GM21447 (cell line): ENCODE data around the gene SLC9B2.
A peak's percentile ranks its signal among the peaks of the same experiment; 100 is the strongest.

Experiments
- ATAC-seq: cut with Tn5 transposase; IDR thresholded peaks from one replicate; pipeline ENCODE4 v1.9.1; 2021; ENCODE audit not compliant: unreplicated experiment

Gene SLC9B2

GRCh38 chr4:103076747-103077347 is at the start of gene SLC9B2:
TSS of gene SLC9B2 (minus strand) at chr4:103076761. CDS start at chr4:103067550, 9,211 bp downstream.
- peak; percentile 45 for ATAC-seq

DNA sequence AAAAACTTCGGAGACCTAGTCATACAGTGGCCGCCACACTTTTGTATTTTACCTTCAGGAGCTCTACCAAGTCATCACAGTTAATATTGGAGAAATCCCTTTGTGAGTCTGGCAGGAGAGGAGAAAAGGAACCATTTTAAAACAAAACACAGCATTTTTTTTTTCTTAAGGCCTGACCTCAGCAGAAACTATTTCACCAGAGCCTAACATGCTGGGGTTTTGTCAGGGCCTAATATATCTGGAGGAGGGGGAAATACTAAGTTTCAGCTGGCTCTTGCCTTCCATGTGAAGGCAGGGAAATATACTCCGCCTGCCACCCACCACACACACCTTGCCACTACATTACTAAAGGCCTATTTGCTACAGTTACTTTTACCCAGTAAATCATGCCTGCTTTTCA is 49.6 kb upstream of the SLC9B2 start:
- ATAC-seq = no peak

GRCh38 chr4:103123114-103123513 is 46.6 kb upstream of the SLC9B2 start:
- no peak for ATAC-seq

- no peak for ATAC-seq
These were observed 41.6 kb upstream of the SLC9B2 start for GRCh38 chr4:103118166-103118565.

- ATAC-seq = no peak
These were observed 35.0 kb upstream of the SLC9B2 start for GRCh38 chr4:103111598-103111997.

DNA sequence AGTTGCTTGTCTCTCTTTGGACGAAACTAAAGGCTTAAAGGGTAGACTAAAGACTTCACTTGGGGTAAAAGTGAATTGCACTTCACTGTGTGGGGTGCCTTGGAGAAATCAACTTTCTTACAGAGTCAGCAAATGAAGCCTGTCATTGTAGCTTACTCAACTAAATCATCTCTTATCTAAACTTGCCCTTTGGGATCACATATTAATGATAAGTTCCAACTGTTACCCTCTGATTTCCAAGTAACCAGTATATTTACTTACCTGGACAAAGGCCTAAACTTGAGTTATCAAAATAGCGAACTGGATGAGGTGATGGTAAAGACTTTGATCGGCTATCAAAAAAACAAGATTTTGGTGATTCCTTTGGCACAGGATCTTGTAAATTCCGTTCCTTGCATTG is 32.0 kb upstream of the SLC9B2 start:
- ATAC-seq = no peak

DNA sequence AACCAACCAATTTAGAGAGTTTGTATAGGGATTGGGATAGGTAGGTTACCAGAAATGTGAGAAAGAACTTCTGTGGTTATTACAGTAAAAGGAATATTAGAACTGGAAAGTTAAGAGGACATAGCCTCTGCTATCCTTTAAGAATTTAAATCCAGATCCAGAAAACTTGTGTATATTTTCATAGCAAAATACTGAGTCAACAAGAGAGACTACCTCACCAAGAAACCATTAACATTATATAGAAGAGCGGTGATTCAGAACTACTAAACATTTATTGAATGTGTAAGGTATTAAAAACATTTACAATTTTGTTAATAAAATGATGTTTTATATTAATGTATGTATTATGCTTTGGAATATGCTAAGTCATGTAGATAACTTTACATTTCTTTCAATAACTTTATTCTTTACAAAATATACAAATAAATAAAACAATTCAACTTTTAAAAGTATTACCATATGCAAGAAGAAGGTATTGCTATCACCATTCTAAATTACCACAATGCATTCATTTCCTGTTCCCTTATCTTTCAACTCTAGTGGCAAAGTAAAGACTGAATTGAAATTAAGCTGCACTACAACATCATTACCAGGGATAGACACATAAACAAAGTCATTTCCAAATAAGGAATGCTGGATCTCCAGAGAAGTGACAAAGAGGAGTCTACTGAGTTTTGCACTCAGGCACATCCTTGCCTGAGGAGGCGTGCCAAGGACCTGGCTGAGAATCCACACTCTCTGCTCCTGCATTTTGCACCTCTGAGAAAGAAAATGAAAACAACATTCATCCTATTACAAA is 29.2 kb upstream of the SLC9B2 start:
- ATAC-seq = no peak

GRCh38 chr4:103104886-103105285 is 28.3 kb upstream of the SLC9B2 start:
- no peak for ATAC-seq

GRCh38 chr4:103100691-103101090 is 24.1 kb upstream of the SLC9B2 start:
- ATAC-seq = no peak

DNA sequence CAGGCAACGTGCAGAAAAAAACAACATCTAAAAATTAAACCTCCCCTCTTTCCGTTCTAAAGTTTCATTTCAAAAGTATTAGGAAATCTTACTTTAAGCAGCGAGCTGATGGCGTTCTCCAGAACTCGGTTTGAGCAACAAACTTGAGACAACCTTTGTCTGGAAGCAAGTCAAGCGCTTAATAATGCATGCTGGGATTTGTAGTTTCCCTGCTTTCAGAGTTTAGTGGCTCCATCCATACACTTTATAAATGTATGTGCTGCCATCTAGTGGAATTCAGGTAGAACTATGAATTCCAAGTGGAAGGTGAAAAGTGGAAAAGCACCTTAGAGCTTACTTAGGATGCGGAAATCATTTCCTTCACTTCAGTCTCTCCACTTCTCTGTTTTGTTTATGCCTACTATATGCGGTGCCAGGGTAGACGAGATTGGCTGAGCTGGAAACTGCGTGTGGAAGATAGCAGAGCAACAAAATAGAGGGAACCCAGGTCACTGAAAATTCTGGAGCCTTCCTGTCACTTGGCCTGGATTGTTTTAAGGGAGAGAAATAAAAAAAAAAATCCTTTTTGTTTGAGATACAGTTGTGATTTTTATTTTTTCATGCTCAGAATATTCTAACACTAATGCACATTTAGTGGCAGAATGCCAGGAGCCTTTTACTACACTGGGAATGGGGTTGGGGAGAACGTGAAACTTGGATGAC is 23.3 kb upstream of the SLC9B2 start, which contains the start of gene BDH2:
BDH2 (minus strand) TSS at position 144 of the 702 bp plus-strand sequence. CDS start 3,580 bp downstream, outside the sequence.
- peak; percentile 98 for ATAC-seq

DNA sequence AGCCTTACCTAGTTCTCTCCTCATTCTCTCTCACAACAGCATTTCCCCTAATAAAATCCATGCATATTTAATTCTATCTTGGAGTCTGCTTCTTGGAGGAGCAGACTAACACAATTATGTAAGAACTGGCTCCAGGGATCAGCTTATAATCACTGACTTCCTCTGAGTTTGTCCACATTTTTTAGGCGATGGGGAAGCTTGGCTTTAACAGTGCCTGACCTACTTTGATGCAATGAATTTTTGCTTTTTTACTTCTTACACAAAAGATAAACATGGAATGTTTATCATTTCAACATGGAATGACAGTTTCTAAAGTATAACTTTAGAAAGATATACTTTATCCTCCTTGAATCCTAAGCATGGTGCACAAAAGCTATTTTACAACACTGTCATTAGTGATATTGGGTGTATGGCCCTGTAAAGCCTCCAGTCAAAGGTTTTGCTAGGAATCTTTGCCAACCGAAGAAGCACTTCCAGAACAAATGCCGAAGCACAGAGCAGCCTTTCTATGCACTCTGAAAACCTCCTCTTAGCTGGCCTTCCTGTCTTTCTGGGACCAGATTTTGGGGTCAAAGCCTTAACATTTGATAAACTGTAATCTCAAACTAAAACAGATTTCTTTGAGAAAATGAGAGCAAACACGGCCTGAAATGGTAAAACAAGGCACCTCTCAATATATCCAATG is 22.3 kb upstream of the SLC9B2 start:
- no peak for ATAC-seq

DNA sequence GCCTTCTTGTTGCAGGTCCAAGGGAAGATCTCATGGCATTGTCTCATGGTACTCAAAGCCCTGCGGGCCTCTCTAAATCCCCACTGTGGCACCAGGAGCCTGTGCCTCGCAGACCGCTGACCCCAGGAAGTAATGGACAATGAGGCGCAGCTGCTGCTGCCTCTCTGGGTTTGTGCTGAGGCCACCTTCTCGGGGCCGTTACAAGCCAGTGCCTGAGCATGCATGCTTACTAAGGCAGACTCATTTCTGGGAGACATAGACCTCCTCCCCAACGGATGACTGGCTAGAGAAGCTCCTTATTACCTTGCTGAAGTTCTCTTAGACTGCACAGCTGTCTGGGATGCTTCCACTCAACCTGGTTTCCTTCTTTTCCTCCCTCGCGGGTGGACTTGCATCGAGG is 21.8 kb upstream of the SLC9B2 start:
- no peak for ATAC-seq

GRCh38 chr4:103097112-103097511 is 20.6 kb upstream of the SLC9B2 start:
- ATAC-seq = no peak

- ATAC-seq = no peak
These were observed 18.5 kb upstream of the SLC9B2 start for GRCh38 chr4:103095080-103095479.

DNA sequence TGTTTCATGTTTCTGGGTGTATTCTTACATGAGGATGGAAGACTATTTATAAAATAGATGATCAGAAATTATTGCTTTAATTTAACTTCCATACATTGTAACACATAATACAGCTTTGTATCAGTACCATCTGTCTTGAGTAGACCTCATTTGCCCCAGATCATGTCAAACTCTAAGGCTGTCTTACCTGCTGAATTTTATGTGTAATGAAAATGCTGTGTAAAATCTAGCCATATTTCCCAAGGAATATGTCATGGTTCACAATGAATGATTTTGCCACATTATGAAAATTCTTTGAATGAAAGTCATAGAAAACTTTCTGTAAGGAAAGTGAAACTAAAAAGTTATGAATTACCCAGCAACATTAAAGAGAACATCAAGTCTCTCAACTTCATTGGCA is 15.7 kb upstream of the SLC9B2 start:
- peak; percentile 28 for ATAC-seq

GRCh38 chr4:103091601-103092223 is 15.2 kb upstream of the SLC9B2 start:
- peak; percentile 73 for ATAC-seq

- ATAC-seq = no peak
These were observed 12.9 kb upstream of the SLC9B2 start for GRCh38 chr4:103089481-103089880.

DNA sequence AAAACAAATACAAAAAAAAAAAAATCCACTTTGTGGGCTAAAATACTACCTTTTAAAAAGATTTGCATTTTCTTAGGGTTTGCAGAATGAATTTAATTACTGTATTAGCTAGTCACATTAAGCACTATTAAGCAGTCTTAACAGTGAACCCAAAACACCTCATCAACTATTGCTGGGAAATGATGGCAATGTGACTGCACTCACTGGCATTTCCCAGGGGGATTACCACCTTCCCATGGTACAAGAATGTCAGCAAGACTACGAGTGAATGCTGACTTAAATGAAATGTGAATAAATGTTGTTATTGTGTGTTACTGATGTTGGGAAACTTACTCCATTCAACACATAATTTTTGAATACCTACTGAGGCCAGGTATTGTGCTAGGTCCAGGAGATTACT is 10.0 kb upstream of the SLC9B2 start:
- ATAC-seq = no peak

GRCh38 chr4:103085555-103086196 is 9.1 kb upstream of the SLC9B2 start:
- no peak for ATAC-seq

DNA sequence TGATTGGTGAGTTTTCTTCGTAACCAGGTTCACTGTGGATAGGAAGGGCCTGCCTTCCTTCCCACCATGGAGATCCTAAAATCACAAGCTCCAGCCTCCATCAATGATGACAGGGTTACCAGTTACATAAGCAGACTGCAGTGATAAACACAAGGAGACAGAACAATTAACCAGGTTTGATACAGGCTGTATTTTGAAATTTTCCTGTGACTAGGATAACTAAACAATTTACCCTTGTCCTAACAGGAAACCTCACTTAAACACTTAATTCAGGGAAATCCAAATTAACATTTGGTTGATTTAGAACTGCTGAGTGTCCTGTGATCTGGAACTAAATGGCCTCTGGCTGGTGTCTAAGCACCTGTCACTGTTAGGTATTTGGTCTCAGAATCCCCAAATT is 3.1 kb upstream of the SLC9B2 start:
- ATAC-seq = no peak
